NCI-H526 (cell line): Measurements from ENCODE around the gene DHX40.
"Not testable (repeated sequence)": the region's sequence is repeated elsewhere in the genome, so short reads cannot be mapped to it uniquely, and the experiment has no call there.

Source experiments
- DNase-seq, 2 experiments: peaks; one replicate each; lab custom pipeline; 2025; lab: John Stamatoyannopoulos, UW

Gene DHX40

DNA sequence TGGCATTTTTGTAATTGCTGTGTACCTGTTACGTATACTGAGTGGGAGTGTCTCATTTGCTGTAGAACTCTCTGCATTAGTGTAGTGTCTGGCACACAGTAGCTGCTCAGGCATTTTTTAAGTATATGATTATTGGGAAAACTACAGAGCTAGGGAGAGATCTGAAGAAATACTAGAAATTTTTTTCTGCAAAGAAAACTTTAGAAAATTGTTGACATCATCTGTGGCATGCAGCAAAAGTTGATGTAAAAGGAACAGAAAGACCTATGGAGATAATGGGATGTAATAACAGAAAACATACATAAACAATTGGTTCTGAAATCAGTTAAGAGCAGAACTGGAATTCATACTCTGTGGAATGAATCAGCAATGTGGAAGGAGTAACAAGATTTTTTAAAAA lies 65.9 kb downstream of the DHX40 start:
- no peak for DNase-seq

DNA sequence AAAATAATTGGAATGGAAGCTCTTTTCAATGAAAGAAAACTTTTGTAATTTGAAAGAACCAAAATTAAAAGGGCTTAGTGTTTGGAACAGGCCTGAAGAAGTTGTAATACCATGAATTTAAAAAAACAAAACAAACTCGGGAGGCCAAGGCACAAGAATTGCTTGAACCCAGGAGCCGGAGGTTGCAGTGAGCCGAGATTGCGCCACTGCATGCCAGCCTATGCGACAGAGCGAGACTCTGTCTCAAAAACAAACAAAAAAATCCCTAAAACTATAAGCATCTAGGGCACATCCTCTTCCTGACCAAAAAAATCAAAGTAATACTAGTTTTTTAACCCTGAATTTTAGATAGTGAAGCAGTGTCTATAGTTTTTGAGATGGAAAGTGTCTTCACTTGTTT lies 67.0 kb downstream of the DHX40 start:
- DNase-seq: no peak

DNA sequence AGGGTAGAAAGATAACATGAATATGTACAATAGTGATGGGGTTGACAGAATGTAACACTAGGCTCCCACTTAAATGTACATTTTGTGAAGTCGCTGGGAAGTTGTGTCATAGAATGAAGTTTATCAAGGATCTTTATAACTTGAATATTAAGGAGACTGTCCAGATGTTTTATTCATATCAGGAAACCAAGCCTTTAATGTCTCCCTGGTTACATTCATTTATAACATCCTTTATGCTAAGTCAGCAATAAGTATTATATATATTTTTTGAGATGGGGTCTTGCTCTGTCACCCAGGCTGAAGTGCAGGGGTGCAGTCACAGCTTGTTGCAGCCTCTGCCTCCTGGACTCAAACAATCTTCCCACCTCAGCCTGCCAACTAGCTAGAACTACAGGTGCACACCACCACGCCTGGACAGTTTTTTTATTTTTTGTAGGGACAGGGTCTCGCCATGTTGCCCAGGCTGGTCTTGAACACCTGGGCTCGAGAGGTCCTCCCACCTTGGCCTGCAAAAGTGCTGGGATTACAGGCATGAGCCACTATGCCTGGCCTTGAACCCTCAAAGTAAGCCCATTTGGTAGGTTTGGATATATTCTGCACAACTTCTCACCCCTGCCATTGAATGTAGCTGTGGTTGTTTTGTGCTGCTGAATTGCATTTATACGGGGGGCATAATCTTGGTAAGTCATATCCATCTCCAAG lies 68.4 kb downstream of the DHX40 start:
- no peak for DNase-seq

DNA sequence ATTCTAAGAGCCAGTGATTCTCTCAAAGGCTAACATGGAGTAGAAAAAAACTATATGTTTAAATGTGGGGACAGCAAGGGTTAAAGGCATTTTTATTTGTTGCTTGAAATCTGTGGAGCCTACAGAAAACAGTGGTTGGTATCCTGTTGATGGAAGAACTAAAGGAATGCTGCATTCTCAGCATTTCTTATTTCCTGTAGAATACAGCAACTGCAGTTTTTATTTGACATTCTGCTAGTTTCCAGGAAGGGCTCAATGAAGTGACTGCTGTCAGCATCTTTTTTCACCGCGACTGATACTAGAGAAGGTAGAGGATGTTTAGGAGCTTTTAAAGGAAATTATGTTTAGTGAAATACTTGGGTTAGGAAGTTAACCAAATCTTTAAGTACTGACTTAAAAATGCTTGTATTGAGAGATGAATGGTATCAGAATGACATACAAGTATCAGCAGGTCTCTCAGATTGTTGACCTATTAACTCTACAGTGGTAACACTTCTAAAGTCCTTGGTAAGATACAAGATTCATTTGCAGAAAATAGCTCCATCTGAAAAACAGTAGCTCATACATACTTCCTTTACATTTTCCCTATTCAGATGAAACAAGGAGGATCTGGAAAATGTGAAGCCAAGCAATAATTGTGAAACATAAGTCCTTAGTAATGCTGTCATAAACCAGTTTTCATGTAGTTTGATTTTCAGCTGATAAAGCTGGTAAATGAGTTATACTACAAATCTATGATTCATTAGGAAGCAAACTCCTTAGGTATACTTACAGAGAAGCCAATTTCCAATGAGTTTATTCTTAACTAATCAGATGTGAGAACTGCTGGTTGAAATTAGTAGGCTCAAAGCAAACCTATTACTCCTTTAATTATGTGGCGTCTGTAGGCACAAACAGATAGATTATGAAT lies 69.5 kb downstream of the DHX40 start:
- DNase-seq: no peak

DNA sequence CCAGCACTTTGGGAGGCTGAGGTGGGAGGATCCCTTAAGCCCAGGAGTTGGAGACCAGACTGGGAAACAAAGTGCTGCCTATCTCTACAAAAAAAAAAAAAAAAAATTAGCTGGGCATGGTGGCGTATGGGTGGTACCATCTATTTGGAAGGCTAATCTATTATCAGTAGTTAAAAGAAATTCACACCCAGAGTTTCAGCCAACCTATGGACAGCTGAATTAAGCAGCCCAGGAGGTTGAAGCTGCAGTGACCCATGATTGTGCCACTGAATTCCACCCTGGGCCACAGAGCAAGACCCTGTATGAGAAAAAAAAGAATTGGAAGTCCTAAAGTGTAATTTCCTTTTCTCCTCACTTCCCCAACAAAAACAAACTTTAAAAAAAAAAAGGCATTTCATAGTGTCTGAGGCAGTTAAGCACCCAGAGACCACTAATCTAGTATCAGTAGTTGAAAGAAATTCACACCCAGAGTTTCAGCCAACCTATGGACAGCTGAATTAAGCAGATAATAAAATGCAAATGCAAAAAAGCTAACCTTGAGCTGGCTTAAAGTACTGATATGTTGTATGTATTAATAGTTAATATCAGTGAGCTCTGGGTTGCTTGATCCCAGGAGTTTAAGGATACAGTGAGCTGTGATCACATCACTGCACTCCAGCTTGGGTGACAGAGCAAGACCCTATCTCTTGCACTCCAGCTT lies 72.4 kb downstream of the DHX40 start:
- no peak for DNase-seq

DNA sequence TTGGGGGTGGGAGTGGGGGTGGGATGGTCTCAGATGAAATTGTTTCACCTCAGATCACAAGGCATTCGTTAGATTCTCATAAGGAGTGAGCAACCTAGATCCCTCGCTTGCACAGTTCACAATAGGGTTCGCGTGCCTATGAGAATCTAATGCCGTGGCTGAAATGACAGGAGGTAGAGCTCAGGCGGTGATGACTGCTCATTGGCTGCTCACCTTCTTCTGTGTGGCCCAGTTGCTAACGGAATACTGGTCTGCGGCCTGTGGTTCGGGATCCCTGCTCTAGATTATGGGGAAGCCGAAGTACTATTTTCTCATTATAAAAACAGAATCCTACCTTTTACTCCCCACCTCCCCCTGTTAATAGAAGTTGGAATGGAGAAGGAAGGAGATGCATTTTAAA lies 73.1 kb downstream of the DHX40 start:
- no peak for DNase-seq

DNA sequence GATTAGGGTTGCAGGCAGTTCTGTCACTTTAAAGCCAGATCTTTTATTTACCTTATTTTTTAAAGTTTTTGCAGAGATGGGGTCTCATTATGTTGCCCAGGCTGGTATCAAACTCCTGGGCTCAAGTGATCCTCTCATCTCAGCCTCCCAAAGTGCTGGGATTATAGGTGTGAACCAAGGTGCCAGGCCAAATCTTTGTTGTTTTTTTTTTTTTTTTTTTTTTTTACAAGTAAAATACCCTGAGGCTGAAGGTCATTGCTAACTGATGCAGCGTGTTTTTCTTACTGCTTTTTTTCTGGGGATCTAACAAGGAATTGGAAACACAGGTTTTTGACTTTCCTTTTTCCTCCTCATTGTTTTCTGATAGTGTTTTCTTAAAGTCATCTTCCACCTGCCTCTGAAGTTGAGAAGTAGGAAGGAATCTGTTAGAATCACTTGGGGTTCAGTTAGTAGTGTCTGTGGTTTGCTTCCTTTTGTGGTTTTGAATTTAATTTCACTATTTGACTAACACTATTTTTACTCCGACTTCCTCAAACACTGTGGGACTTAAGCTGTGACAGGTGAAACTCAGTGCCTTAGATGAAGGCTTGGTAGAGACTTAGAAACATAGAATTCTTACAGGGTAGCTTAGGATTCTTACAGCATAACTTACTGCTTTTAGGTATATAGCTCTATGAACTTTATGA lies 76.5 kb downstream of the DHX40 start:
- peak in 1 of 2 experiments; percentile 13 for DNase-seq

DNA sequence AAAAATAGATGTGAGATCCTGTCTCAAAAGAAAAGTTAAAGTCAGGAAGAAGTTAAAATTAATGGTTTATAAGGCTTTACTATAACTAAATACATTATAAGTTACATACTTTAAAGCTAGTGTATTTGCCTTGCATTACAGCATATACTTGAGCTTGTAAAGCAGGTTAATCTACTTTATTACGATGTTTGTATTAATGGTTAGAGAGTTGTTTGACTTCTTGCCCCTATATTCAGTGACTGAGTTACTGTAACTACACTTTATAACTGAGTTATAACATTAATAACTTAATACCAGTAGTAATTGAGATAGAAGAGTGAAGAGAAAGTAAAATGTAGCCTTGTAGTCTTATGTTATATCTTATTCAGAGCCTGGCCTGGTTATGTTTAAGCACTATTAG lies 77.2 kb downstream of the DHX40 start:
- no peak for DNase-seq

DNA sequence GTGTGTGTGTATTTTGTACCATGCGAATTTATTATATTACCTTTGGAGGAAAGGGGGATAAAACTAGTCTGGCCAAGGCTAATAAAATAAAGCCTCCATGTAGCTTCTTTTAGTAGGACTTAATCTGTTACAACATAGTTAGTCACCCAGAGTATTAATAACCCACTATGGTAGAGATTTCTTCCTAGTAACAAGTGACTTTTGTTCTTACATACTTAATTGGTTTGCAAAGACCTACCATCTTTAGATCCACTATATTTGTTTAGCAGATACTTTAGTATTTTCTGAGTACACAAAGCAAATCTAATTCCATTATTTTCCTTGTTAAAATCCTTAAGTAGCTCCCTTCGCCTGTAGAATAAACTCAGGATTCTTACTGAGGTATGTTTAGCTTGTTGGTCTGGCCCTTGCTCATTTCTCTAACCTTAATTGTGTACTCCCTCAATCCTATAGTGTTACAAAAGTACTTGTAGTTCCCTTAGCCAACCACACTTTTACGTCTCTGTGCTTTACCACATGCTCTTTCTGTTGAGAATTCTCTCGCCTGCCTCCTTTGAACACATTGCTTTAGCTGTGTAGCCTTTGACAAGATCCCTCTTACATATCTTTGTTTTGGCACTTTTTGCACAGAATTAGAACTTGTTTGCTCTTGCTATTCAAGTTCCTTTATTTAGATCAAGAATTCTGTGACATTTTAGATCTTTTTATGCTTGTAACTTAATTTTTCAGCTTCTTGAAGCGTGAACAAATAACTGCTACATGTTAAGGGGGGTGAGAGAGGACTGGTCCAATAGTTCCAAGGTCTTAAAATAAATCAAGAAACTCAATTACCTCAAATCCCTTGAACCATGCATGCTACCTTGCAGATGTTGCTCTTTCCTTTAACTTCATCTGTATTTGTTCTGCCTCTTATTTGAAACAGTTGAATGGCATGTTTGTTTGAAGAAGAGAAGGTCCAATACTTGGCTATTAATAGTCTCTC lies 78.0 kb downstream of the DHX40 start:
- no peak for DNase-seq

DNA sequence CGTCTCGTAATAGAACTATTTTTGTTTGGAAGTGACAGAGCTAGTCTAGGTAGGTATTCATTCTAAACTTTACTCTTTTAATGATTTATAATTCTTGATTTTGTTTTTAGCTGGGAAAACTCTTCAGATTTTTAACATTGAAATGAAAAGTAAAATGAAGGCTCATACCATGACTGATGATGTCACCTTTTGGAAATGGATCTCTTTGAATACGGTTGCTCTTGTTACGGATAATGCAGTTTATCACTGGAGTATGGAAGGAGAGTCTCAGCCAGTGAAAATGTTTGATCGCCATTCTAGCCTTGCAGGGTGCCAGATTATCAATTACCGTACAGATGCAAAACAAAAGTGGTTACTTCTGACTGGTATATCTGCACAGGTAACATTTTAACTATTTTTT lies 81.9 kb downstream of the DHX40 start:
- no peak for DNase-seq

DNA sequence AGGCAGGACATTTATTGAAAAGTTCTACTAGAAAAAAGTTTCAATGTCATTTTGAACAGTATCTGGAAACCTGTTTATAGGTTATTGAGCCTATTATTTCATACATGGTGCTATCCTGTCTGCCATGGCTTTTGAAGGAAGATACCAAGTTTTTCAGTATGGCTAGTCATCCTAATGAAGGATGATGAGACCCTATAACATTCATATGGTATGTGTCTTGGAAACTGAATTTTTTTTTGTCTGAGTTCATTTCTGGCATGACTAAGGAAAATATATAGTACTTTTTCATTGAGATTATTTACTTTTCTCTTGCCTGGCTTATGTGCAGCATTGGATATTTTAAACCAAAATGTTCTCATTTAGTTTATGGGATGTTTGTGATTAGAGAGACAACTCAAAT lies 84.5 kb downstream of the DHX40 start:
- DNase-seq: no peak

DNA sequence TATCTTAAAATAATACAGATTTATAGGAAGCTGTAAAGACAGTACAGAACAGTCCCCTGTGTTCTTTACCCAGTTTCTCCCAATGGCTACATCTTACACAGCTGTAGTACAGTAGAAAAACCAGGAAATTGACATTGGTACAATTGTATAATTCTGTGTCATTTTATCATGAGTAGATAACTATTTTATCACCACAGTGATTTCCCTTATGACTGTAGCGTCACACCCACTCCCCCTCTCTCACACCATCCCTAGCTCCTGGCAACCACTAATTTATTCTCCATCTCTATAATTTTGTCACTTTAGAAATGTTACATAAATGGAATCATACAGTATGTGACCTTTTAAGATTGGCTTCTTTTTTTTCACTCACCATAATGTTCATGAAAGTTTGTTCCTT lies 85.2 kb downstream of the DHX40 start:
- DNase-seq: no peak

DNA sequence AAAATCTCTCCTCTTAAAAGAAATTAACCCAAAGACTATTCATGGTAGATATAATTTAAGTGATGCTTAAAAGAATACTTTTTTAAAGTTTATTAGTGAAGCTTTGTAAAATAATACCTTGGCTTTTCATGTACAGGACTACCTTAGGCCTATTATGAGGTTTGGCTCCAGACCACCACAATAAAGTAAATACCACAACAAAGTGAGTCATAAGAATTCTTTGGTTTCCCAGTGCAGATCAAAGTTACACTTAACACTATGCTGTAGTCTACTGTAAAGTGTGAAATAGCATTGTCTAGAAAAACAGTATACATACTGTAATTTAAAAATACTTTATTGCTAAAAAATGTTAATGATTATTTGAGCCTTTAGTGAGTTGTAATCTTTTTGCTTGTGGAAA lies 85.9 kb downstream of the DHX40 start:
- DNase-seq: no peak

DNA sequence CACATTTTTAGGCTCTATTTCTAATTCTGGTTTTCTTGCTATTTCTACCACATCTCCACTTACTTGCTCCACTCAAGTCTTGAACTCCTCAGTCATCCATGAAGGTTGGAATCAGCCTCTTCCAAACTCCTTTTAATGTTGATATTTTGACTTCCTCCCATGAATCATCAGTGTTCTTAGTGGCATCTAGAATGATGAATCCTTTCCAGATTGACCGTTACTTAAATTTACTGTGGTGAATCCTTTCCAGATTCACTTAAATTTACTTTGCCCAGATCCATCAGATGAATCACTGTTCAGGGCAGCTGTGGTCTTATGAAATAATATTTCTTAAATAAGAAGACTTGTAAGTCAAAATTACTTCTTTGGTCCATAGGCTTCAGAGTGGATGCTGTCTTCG lies 86.7 kb downstream of the DHX40 start:
- no peak for DNase-seq

DNA sequence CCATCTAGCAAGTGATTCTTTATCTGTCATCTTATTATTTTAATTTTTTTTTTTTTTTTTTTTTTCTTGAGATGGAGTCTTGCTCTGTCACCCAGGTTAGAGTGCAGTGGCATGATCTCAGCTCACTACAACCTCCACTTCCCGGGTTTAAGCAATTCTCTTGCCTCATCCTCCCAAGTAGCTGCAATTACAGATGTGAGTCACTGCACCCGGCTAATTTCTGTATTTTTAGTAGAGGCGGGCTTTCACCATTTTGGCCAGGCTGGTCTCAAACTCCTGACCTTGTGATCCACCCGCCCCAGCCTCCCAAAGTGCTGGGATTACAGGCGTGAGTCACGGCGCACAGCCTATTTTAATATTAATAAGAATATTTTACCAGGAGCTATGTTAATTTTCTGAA lies 91.2 kb downstream of the DHX40 start:
- not testable (repeated sequence) for DNase-seq
